GM12801 (cell line): ENCODE data around the gene CLCNKA.

Experiments used
- CTCF ChIP-seq: IDR thresholded peaks from one replicate; pipeline ENCODE4 v1.5.1; 2011; ENCODE audit warnings: control low read depth; ENCODE audit not compliant: insufficient read length; ENCODE audit errors: extremely low read depth

Gene CLCNKA

DNA sequence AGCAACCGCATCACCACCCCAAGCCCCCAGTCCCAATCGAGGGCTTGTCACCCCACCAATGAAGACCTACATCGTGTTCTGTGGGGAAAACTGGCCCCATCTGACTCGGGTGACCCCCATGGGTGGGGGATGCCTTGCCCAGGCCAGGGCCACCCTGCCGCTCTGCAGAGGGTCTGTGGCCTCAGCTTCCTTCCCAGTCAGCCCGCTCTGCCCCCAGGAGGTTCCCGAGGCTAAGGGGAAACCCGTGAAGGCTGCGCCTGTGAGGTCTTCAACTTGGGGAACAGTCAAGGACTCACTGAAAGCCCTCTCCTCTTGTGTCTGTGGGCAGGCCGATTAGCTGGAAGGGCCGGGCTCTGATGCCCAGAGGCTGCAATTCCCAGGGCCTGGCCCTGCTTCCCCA, 15.8 kb upstream of the CLCNKA start:
- no peak for TF ChIP-seq CTCF

DNA sequence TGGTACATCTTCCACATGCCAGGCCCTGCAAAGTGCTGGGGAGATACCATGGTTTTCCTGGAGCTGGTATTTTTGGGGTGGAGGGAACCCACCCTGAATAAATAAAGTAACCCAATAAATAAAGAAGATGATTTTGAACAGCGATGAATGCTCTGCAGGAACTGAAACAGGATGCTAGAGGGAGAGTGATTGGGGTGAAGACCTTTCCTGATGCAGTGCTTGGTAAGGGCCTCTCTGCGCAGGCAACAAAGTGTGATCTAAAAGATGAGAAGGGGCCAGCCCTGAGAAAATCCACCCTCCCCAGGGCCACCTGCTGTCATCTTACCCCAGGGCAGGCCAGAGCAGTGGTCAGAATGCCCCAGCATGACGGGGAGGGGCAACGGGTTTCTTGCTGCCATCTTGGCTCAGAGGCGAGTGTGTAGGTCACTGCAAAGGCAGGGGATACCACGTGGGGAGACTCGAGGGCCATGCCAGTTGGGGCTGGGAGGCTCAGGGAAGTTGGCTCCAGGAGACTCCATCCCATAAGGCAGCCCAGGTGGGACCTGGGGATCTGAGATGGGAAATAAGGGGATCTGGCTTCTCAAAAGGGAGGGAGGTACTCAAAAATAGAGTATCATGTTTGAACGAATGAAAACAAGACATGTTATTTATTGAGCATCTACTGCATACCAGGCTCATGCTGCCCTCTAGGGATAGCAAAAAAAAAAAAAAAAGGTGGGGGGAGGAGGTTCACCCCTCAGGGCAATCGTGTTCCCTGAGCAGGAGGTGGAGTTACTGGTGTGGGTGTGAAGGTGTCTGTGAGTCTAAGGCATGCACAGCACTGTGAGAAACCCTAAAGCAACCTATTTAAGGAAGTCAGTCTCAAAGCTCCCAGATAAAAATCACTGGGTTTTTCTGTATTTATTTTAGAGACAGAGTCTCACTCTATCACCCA, 15.0 kb upstream of the CLCNKA start:
- no peak for TF ChIP-seq CTCF

DNA sequence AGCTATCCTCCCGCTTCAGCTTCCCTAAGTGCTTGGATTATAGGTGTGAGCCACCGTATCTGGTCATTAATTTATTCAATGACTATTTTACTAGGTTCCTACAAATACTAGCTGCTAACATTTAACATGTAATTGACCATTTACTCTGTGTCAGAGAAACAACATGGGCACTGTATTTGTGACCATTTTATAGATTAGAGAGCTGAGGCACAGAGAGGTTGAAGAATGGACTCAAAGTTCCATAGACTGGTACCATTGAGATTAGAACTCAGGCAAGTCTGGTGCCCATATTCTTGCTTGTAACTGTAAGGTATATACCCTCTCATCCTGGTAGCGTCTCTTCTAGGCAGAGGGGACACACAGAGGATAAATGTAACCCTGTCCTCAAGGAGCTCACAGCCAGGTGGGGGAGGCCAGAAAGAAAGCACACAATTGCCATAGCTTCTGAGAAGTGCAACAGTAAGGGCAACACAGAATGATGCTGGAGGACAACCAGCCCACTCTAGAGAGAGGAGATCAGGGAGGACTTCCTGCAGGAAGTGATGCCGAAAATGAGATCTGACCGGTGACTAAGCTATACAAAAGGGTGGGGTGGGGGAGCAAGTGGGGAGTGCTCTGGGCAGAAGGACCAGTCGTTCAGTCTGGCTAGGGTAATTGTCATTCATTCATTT, 14.0 kb upstream of the CLCNKA start:
- no peak for TF ChIP-seq CTCF

DNA sequence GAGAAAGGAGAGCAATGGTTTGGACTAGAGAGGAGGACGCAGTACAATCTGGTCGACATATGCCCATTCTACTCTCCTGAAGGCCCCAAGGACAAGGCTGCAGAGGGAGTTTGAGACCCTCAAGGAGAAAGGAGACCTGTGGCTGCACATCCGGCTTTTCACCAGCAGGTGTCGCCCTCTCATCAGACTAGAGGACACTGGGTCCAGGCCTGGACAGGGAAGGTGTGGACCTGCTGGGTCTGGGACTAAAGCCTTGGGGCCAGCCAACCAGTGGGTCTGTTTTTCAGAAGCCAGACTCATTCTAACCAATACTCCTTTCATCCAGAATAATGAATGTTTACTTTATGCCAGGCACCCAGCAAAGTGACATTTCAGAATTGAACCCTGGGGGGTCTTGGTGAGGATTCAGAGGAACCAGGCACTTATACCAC, 12.8 kb upstream of the CLCNKA start:
- TF ChIP-seq CTCF = peak; percentile 34

- no peak for TF ChIP-seq CTCF
Observed at GRCh38 chr1:16009678-16010077, 12.2 kb upstream of the CLCNKA start.

DNA sequence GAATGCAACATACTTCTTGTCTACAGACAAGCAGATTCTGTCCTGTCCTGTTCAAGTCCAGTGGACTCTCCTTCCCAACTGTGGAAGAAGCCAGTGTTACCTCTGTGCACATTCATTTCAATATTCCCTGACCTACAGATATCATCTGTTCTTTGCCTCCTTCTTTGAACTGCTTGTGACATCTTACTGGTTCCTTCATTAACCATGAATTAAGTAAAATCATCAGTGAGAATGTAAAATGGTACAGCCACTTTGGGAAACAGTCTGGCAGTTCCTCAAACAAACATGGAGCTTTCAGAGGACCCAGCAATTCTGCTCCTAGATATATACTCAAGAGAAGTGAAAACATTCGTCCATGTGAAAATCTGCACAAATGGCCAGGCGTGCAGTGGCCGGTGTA, 11.0 kb upstream of the CLCNKA start:
- no peak for TF ChIP-seq CTCF

- TF ChIP-seq CTCF = no peak
Observed at GRCh38 chr1:16011936-16012589, 9.8 kb upstream of the CLCNKA start.
